ENCODE measurements around the gene CEP41. TPM values are rescaled to one million over a fixed set of nuclear protein-coding genes. Genes with fewer than 3 reads are reported as not detected.

The CEP41 gene
- total RNA-seq, 4 donors from 2014 or later = 1.9 to 6.8 (median 3.2) TPM

DNA sequence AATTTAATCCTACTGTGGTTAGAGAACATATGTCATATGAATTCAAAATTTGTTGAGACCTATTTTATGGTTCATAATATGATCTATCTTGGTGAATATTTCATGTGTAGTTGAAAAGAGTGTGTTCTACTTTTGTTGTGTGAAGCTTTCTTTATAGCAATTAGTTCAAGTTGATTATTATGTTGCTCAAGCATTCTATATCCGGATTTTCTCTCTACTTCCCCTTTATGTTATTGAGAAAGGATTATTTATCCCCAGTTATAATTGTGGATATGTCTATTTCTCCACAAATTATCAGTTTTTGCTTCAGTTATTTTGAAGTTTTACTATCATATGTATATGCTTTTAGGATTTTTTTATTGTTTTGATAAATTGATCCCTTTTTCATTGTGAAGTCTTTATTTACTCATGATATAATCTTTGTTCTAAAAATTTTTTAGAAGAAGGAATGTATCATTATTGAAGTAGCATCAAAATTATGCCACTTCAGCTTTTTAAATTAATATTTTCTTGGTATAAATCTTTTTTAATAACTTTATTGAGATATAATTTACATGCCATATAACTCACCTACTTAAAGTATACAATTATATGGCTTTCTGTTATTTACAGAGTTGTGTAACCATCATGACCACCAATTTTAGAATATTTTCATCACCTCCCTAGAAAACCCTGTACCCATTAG lies 39.0 kb upstream of the CEP41 start:
- intact Hi-C loops (cut with DNase I) = no loop called here
- 71% methylated on average over 1 of the region's 1 CpG for WGBS, 2 donors
- no peaks in the 10 kb centered on the region for H3K36me3 ChIP-seq
- H3K27me3 ChIP-seq = peaks cover 0 to 19% (median 0%) of the 10 kb centered on the region in 4 donors
- H3K4me1 ChIP-seq = no peaks in the 10 kb centered on the region
- H3K9me3 ChIP-seq = peaks cover 0 to 3% (median 0%) of the 10 kb centered on the region in 3 donors
- no peak overlapping the region for H3K4me3 ChIP-seq
- TF ChIP-seq, protein P1, sequence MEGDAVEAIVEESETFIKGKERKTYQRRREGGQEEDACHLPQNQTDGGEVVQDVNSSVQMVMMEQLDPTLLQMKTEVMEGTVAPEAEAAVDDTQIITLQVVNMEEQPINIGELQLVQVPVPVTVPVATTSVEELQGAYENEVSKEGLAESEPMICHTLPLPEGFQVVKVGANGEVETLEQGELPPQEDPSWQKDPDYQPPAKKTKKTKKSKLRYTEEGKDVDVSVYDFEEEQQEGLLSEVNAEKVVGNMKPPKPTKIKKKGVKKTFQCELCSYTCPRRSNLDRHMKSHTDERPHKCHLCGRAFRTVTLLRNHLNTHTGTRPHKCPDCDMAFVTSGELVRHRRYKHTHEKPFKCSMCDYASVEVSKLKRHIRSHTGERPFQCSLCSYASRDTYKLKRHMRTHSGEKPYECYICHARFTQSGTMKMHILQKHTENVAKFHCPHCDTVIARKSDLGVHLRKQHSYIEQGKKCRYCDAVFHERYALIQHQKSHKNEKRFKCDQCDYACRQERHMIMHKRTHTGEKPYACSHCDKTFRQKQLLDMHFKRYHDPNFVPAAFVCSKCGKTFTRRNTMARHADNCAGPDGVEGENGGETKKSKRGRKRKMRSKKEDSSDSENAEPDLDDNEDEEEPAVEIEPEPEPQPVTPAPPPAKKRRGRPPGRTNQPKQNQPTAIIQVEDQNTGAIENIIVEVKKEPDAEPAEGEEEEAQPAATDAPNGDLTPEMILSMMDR (IDR thresholded peaks at IDR 0.05) = no peak
- TF ChIP-seq POLR2A (IDR thresholded peaks at IDR 0.05) = no peak
- no peak overlapping the region for H3K27ac ChIP-seq
- no peak for DNase-seq

DNA sequence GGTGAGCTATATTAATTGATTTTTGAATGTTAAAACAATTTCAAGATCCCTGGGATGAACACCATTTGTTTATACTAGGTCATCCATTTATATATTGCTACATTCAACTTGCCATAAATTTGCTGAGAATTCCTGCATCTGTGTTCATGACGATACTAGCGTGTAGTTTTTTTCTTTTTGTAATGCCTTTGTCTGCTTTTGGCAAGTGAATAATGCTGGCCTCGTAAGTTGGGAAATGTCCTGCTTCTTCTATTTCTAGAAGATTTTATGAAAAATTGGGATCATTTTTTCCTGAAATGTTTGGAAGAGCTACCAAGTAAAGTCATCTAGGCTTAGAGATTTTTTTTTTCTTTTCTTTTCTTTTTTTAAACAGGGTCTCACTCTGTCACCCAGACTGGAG lies 38.2 kb upstream of the CEP41 start:
- no peak for DNase-seq
- peaks cover 0 to 3% (median 0%) of the 10 kb centered on the region in 3 donors for H3K9me3 ChIP-seq
- H3K27me3 ChIP-seq = peaks cover 0 to 12% (median 0%) of the 10 kb centered on the region in 4 donors
- intact Hi-C loops (cut with DNase I) = no loop called here
- no peaks in the 10 kb centered on the region for H3K4me1 ChIP-seq
- no peak overlapping the region for H3K27ac ChIP-seq
- H3K4me3 ChIP-seq = no peak overlapping the region
- WGBS, 2 donors = 81 to 89% methylated on average over 3 of the region's 3 CpGs
- no peaks in the 10 kb centered on the region for H3K36me3 ChIP-seq
- TF ChIP-seq, protein P1 (IDR thresholded peaks at IDR 0.05) = no peak
- TF ChIP-seq POLR2A (IDR thresholded peaks at IDR 0.05) = no peak

DNA sequence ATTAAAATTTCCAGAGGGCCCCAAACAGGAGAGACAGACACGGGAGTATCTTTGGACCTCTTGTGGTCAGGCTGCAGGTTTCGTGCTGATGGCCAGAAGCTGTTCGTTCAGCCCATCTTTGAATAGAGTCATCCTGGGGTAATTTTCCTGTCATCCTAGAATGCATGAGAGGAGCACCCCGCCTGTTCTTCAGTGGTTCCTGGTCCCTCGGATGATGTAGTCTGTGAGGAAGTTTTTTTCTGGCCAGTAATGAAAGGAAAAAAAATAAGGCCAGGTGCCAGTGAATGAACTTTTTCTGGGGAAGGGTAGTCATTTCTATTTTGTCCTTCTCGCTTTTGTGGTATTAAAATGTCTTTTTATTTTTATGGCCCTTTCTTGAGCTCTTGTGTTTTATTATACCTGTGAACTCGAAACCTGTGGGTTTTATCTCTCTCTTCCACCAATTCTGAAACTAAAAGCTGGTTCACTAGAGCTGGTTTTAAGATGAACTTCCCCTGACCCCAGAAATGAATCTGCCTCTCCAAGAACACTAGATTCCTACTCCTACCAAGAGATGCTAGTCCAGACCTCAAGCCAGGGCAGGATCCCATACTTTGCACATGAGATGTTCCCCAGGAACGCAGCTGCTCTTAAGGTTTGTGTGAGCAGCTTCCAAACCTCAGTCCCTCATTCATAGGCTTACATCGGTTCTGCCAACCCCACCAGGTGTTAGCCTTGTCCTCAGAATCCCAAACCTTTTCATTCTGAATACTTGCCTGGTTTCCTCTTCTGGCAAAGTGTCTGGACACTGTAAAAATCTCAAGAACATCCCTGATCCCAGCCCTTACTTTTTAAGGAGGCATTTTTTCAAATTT lies 35.7 kb upstream of the CEP41 start:
- Histone ChIP-seq H3K9me3 (peaks cover 0 to 3% (median 0%) of the 10 kb centered on the region in 3 donors), H3K27me3 (no peaks in the 10 kb centered on the region), H3K36me3 (no peaks in the 10 kb centered on the region), H3K4me3 (no peak overlapping the region), H3K27ac (no peak overlapping the region), H3K4me1 (no peaks in the 10 kb centered on the region)
- 67 to 71% methylated on average over 9 of the region's 9 CpGs for WGBS, 2 donors
- DNase-seq = no peak
- intact Hi-C loops (cut with DNase I) = no loop called here
- TF ChIP-seq, protein P1 (IDR thresholded peaks at IDR 0.05) = no peak

DNA sequence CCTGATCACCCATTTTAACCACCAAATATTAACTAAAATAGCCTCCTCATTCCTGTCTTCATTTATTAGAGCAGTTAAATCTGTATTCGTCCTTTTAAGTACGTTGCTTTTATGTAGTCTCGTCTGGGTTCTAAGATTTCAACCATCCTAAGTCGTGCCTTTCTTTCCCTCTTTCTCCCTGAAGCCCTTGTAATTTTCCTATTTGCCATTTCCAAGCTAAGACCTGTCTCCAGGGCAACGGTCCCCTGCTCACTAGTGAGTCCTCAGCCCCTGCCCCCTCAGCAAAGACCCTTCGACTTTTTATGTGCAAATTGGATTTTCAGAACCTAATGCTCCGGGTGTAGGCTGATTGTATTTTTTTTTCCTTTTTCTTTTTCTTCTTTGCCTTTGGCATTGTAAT lies 35.0 kb upstream of the CEP41 start:
- no peaks in the 10 kb centered on the region for H3K4me1 ChIP-seq
- no peak for DNase-seq
- H3K27ac ChIP-seq = no peak overlapping the region
- intact Hi-C loops (cut with DNase I) = no loop called here
- H3K9me3 ChIP-seq = peaks cover 0 to 3% (median 0%) of the 10 kb centered on the region in 3 donors
- WGBS, 2 donors = 57 to 61% methylated on average over 7 of the region's 7 CpGs
- TF ChIP-seq, protein P1 (IDR thresholded peaks at IDR 0.05) = no peak
- TF ChIP-seq POLR2A (IDR thresholded peaks at IDR 0.05) = no peak
- H3K36me3 ChIP-seq = no peaks in the 10 kb centered on the region
- H3K27me3 ChIP-seq = no peaks in the 10 kb centered on the region
- no peak overlapping the region for H3K4me3 ChIP-seq

DNA sequence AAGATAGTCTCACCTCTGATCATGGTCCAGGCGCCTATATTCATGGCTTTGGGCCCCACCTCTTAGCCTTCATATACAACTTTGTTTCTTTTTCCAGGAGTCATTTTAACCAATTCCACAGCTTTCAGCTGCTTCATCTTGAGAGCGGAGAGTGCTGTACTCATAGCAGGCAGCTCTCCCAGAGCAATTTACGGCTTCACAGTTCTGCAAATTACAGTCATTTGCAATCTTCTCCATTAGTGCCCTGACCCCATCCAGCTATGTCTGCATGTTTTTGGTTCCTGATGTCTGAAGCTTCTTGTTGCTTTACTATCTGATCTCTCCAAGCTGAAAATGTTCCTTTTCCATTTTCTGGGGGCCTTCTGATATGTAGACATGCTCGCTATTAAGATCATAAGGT lies 33.1 kb upstream of the CEP41 start:
- H3K27me3 ChIP-seq = peaks cover 0 to 3% (median 0%) of the 10 kb centered on the region in 4 donors
- peaks cover 0 to 3% (median 0%) of the 10 kb centered on the region in 3 donors for H3K9me3 ChIP-seq
- intact Hi-C loops (cut with DNase I) = no loop called here
- no peaks in the 10 kb centered on the region for H3K4me1 ChIP-seq
- TF ChIP-seq POLR2A (IDR thresholded peaks at IDR 0.05) = no peak
- TF ChIP-seq, protein P1 (IDR thresholded peaks at IDR 0.05) = no peak
- no peak overlapping the region for H3K4me3 ChIP-seq
- no peaks in the 10 kb centered on the region for H3K36me3 ChIP-seq
- no peak overlapping the region for H3K27ac ChIP-seq
- 79 to 80% methylated on average over 4 of the region's 4 CpGs for WGBS, 2 donors
- no peak for DNase-seq
